ENCODE data around the gene SNED1.

SNED1 gene

GRCh38 chr2:240951045-240951594 is 47.3 kb upstream of the SNED1 start:
- Histone ChIP-seq H3F3A (ENCODE audit: control insufficient read depth, insufficient read depth) (no peaks in the 10 kb centered on the region), H3K4me3 (ENCODE audit: low read length) (no peak overlapping the region), H3K27me3 (ENCODE audit: control insufficient read depth, low read length) (no peaks in the 10 kb centered on the region), H3K4me1 (ENCODE audit: control insufficient read depth, low read length) (no peaks in the 10 kb centered on the region), H3K79me2 (ENCODE audit: control insufficient read depth, low read length) (no peaks in the 10 kb centered on the region), H3K9me3 (ENCODE audit: control insufficient read depth, insufficient read depth, low read length) (no peaks in the 10 kb centered on the region), H4K20me1 (ENCODE audit: control insufficient read depth, insufficient read depth, low read depth, low read length) (no peaks in the 10 kb centered on the region), H3K4me2 (ENCODE audit: low read length) (no peak overlapping the region), H3K27ac (ENCODE audit: low read depth, low read length) (no peak overlapping the region), H3K36me3 (ENCODE audit: control insufficient read depth, low read length) (no peaks in the 10 kb centered on the region), H3K9me2 (replicated peaks; ENCODE audit: control insufficient read depth, low read length) (no peaks in the 10 kb centered on the region)
- TF ChIP-seq EZH2phosphoT487 (IDR thresholded peaks at IDR 0.05; ENCODE audit: borderline replicate concordance, low read length) (no peak), CTCF (IDR thresholded peaks at IDR 0.05; ENCODE audit: low read depth, low read length, poor library complexity, severe bottlenecking) (no peak)

- Histone ChIP-seq H3K4me2 (ENCODE audit: low read length) (no peak overlapping the region), H3F3A (ENCODE audit: control insufficient read depth, insufficient read depth) (no peaks in the 10 kb centered on the region), H4K20me1 (ENCODE audit: control insufficient read depth, insufficient read depth, low read depth, low read length) (no peaks in the 10 kb centered on the region), H3K36me3 (ENCODE audit: control insufficient read depth, low read length) (no peaks in the 10 kb centered on the region), H3K9me3 (ENCODE audit: control insufficient read depth, insufficient read depth, low read length) (no peaks in the 10 kb centered on the region), H3K79me2 (ENCODE audit: control insufficient read depth, low read length) (no peaks in the 10 kb centered on the region), H3K4me3 (ENCODE audit: low read length) (no peak overlapping the region), H3K27me3 (ENCODE audit: control insufficient read depth, low read length) (no peaks in the 10 kb centered on the region), H3K9me2 (replicated peaks; ENCODE audit: control insufficient read depth, low read length) (no peaks in the 10 kb centered on the region), H3K27ac (ENCODE audit: low read depth, low read length) (no peak overlapping the region), H3K4me1 (ENCODE audit: control insufficient read depth, low read length) (no peaks in the 10 kb centered on the region)
- TF ChIP-seq CTCF (IDR thresholded peaks at IDR 0.05; ENCODE audit: low read depth, low read length, poor library complexity, severe bottlenecking): no peak
- no peak for TF ChIP-seq EZH2phosphoT487 (IDR thresholded peaks at IDR 0.05; ENCODE audit: borderline replicate concordance, low read length)
Observed at GRCh38 chr2:240952496-240953246, 45.7 kb upstream of the SNED1 start.

- H4K20me1 ChIP-seq (ENCODE audit: control insufficient read depth, insufficient read depth, low read depth, low read length): no peaks in the 10 kb centered on the region
- TF ChIP-seq CTCF (IDR thresholded peaks at IDR 0.05; ENCODE audit: low read depth, low read length, poor library complexity, severe bottlenecking) (no peak), EZH2phosphoT487 (IDR thresholded peaks at IDR 0.05; ENCODE audit: borderline replicate concordance, low read length) (no peak)
- H3K36me3 ChIP-seq (ENCODE audit: control insufficient read depth, low read length): no peaks in the 10 kb centered on the region
- no peak overlapping the region for H3K4me3 ChIP-seq (ENCODE audit: low read length)
- H3K79me2 ChIP-seq (ENCODE audit: control insufficient read depth, low read length): no peaks in the 10 kb centered on the region
- H3K27me3 ChIP-seq (ENCODE audit: control insufficient read depth, low read length): no peaks in the 10 kb centered on the region
- H3K4me2 ChIP-seq (ENCODE audit: low read length): no peak overlapping the region
- H3K9me2 ChIP-seq (replicated peaks; ENCODE audit: control insufficient read depth, low read length): no peaks in the 10 kb centered on the region
- no peaks in the 10 kb centered on the region for H3K4me1 ChIP-seq (ENCODE audit: control insufficient read depth, low read length)
- H3K9me3 ChIP-seq (ENCODE audit: control insufficient read depth, insufficient read depth, low read length): no peaks in the 10 kb centered on the region
- no peaks in the 10 kb centered on the region for H3F3A ChIP-seq (ENCODE audit: control insufficient read depth, insufficient read depth)
- no peak overlapping the region for H3K27ac ChIP-seq (ENCODE audit: low read depth, low read length)
Observed at GRCh38 chr2:240953426-240954410, 44.7 kb upstream of the SNED1 start.

Measured in DOHH2 (cell line).